Dermis microvascular lymphatic vessel endothelial cell (primary cell): ENCODE results near the gene TMEM132E. TPM values are rescaled to one million over a fixed set of nuclear protein-coding genes. Genes with fewer than 3 reads are reported as not detected.

Experiments
- DNase-seq, 2 donors: peaks; one replicate each; pipeline versions ENCODE4 v3.0.0 to v3.0.0-alpha.2; 2010; ENCODE audit warnings: low read depth in 2 of 2
- total RNA-seq: library from RNA; depleted of rRNA; stranded (reverse); fragments of >200 nt; gene quantifications from 2 replicates; pipeline ENCODE4 v1.2.1, GENCODE V29; 2014

TMEM132E gene
- total RNA-seq, 1 donor from 2014 or later = not detected

DNA sequence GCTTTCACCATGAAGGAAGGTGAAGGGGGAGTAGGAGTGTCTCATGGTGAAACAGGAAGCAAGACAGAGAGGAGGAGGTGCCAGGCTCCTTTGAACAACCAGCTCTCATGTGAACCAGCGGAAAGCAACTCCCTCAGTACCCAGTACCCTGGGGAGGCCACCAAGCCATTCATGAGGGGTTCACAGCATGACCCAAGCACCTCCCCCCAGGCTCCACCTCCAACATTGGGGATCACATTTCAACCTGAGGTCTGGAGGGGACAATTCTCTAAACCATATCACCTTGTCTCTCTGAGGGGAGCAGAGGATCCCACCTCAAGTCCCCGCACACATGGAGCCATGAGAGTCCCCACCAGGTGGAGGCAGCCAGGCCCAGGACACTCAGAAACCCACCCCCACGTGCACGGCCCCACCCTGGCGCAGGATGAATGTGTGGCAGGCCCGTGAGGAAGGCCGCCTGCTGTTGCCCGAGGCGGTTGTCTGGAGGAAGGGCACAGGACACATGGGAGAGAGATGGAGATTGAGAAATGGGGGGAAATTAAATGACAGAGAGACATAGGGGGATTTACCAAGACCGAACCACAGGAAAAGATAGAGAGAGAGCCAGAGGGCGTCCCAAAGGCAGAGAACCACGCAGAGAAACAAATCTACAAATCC lies 85.9 kb downstream of the TMEM132E start:
- no peak for DNase-seq

DNA sequence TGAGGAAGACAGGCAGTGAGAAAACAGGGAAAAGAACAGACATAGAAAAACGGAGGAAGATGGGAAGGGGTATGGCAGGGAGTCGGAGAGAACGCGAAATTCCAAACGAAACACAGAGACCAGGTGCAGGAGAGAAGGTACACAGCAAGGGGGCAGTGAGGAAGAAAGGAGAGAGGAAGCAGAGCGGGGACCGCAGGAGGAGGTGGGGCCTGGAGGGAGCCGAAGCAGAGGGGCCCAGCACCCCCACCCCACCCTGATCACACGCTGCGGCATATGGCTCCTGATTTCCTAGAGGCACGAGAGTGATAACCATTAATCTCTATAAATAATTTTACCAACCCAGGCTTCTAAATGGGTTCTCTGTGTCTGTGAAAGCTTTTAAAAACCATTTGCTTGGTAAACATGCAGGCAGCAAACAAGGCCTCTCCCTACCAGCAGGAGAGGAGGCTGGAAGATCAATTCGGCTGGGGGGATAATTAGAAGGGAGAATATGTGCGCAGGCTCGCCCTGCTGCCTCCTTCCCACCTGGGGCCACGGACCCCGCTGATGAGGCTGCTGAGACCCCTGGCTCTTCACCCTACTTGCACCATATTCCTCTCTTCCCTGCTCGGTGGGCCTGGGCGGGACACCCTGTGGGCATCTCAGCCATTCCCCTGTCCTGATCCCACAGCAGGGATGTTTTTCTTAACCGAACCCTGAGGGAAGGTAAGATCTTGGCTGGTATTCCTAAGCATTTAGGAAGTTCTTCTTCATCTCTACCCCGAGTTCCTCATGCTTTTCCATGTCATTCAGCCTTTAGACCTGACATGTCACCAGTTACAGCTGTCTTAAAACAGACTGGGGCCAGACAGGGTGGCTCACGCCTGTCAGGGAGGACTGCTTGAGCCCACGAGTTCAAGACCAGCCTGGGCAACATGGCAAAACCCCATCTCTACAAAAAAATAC lies 86.7 kb downstream of the TMEM132E start:
- DNase-seq = no peak

DNA sequence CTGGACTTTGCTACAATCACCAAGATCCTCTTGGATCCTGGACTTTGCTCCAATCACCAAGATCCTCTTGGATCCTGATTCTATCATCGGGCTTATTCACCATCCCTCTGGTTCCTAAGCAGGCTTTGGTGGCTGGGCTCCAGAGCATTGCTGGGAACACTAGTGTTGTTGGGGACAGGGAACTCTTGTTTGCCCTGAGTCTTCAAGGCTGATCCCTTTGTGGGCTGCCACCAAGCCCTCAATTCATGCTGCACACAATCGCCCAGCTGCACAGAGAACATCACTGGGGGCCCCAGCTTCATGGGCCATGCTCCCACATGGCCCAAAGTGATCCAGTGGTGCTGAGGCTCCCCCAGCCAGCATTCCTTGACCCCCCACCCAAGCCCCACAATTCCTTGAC lies 88.3 kb downstream of the TMEM132E start:
- DNase-seq = no peak

- DNase-seq = no peak
Observed at GRCh38 chr17:34668206-34668605, 88.8 kb downstream of the TMEM132E start.

DNA sequence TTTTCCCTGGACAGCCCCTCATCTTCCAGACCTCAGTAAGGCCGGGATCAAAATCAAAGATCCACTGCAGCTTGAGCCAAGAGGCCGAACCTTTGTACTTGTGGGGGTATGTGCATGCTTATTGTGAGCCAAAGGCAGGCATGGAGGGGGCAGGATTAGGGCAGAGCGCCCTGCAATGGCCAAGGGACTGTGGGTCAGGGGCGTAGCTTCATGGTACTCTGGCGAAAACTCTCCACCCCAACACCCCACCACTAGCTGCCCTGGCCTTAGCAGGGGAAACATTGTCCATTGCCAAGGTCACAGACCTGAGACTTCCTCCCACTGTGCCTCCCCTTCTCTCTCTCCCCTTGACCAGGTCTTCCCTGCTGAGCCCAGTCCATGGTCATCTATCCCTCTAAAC lies 90.1 kb downstream of the TMEM132E start:
- no peak for DNase-seq

DNA sequence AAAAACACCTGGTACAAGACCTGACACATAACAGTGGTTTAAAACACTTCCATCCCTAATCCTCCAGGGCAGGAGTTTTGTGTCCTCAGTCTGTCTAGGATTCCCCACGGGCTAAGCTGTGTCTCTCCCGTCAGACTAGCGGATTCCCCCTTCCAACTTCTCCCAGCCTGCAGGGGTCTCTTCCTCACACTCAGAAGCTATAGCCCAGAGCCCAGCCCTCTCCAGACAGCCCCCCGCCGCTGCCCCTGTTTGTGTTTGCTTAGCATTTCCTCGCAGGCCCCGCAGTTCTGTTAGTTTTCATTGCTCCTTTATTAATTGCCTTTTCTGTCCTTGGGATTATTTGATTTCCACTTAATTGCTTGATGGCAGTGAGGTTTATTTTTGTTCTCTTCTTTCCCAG lies 91.2 kb downstream of the TMEM132E start:
- DNase-seq = no peak

DNA sequence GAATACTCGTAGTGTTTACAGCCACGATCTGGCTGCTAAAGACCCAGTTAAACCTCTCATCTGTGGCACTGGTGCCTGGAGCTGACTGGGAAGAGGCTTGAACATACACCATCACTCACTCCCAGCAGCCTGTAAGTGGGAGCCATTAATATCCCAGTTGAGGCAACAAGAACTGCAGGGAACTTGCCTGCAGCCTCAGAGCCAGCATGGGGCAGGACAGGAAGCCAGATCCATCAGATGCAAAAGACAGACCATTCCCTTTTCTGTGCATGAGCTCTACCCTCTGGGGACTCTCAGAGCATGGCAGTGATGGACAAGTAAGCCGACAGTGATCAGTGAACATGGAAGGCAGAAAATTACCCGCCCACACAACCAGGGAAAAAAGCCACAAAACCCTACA lies 91.8 kb downstream of the TMEM132E start:
- DNase-seq = no peak

- no peak for DNase-seq
Observed at GRCh38 chr17:34672176-34672785, 92.9 kb downstream of the TMEM132E start.

GRCh38 chr17:34673516-34673915 lies 94.1 kb downstream of the TMEM132E start:
- no peak for DNase-seq

DNA sequence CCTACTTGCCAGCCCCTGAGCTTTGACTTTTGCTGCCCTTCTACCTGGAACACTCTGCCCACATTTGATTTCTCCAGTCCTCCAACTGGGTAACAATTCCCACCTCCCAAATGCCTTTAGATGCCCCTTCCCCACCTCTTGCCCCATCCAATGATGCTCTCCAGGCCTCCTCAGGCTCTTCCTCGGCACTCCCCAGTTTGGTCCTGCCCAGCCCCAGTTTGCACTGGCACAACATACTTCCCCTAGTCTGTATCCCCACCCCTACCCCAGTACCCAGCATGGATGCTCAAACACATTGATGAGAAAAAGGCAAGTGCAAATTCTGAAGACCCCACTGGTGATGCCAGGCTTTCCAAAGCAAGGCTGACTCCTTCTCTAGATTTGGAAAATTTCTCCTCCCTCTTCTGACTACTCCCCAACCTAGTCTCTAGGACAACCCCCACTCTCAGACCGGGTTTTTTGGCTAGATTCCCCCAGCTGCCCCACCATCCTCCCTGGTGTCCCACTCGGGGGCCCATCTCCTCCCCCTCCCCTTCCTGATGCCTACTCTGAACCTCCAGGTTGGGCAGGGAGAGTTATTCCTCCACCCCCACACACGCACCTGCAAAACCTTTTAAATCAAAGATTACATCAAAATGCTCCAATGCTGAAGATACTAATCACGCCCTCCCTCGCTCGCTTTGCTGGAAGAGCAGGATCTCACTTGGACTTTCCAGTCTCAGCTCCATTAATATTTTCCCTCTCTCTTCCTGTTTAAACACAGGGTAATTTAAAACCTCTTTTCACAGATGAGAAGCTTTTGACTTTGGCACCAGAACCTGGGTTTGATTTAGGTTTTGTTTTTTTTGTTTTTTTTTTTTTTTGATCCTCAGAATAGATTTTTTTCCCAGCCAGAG lies 94.9 kb downstream of the TMEM132E start:
- no peak for DNase-seq

DNA sequence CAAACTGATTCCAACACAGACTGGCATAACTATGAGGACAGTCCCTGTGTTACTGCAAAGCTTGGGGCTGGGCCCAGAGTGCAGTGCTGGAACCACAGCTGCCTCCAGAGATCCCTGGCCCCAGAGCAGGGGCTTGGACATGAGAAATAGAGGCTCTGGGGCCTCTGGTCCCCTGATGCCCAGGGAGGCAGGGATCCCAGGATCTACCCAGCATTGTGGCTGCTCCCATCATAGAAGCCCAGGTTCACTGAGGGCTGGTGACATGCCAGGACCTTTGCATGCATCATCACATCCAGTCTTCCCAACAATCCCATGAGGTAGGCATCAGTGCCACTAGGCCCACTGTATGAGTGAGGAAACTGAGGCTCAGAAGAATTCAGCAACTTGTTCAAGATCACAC lies 95.8 kb downstream of the TMEM132E start:
- no peak for DNase-seq

GRCh38 chr17:34675605-34676004 lies 96.2 kb downstream of the TMEM132E start:
- no peak for DNase-seq

GRCh38 chr17:34680151-34680550 lies 100.8 kb downstream of the TMEM132E start:
- DNase-seq = no peak

DNA sequence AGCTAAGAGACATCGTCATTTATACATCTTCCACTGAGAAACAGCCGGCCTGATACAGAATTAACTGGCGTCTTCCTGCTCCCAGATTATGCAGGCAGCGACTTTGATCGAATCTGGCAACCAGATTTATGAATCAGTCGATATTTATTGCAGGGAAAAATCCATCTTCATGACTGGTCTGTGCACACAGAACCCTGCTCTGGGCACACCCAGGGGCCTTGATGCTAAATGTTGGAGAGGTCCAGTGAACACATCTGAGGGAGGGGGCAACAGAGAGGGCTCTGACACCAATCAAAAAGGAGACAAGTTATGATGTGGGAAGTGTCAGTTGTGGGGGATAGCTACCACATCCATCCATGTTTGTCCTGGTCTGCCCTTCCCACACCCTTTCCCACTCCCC lies 102.9 kb downstream of the TMEM132E start:
- no peak for DNase-seq

DNA sequence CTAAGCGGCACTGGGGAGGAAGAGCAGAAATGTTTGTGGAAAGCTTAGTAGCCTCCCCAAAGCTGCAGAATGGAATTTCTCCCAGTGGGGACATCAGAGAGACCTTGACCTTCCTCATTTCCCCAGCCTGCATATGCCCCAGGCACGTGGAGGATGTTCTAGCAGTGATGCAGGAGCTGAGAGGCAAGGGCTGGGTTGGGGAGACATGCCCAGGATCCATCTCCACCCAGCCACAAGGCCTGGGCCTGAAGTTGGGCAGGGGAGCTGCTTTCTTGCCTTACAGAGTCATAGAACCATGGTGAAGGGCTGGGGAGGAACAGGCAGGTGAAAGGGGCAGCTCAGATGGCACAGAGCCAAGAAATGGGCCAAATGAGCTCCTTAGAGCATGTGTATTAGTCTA lies 104.0 kb downstream of the TMEM132E start:
- no peak for DNase-seq

Other genes with a start within 250 kb of the TMEM132E start
- gene CCL13, start 223.1 kb upstream of the TMEM132E start, total RNA-seq = not detected in 2 replicates
- not detected in 2 replicates for gene CCL1, start 216.3 kb upstream of the TMEM132E start, total RNA-seq